Suprapubic skin (tissue), 3 donors: ENCODE results near the gene AAR2.

Experiments used
- CTCF ChIP-seq, 2 donors: fragments of 200-600 bp in 1 of 2; fragments of 450-650 bp in 1 of 2; sonication (generic) in 1 of 2; IDR thresholded peaks; one replicate each; pipeline ENCODE4 v1.5.1; 2016 to 2019; ENCODE audit warnings: antibody characterized with exemption in 2 of 2, mild to moderate bottlenecking in 1 of 2, moderate library complexity in 1 of 2
- EP300 ChIP-seq: sonication (generic); formaldehyde crosslinking; IDR thresholded peaks from one replicate; pipeline ENCODE4 v1.6.1; 2017; ENCODE audit warnings: antibody characterized with exemption
- POLR2A ChIP-seq, 2 donors: fragments of 450-650 bp; IDR thresholded peaks; one replicate each; pipeline ENCODE4 v1.6.1; 2017; ENCODE audit warnings: antibody characterized with exemption in 2 of 2, mild to moderate bottlenecking in 2 of 2, moderate library complexity in 2 of 2

- TF ChIP-seq CTCF (IDR thresholded peaks at IDR 0.05) (no peak), POLR2A (IDR thresholded peaks at IDR 0.05) (no peak), EP300 (no peak)
These were observed 69.6 kb downstream of the AAR2 start, which contains the start of gene DLGAP4 for GRCh38 chr20:36305602-36306551.
